GM23248 (cell line): ENCODE results near the gene C1QTNF6. TPM values are rescaled to one million over a fixed set of nuclear protein-coding genes. Genes with fewer than 3 reads are reported as not detected.

ENCODE experiments used
- DNase-seq: peaks from one replicate; pipeline ENCODE4 v3.0.0-alpha.2; 2015
- H2AFZ ChIP-seq: fragments of 200-600 bp; sonication (generic); 2 replicates; pipeline ENCODE4 v1.6.1; 2016; ENCODE audit warnings: antibody characterized with exemption
- H3F3A ChIP-seq: fragments of 200-600 bp; sonication (generic); 2 replicates; pipeline ENCODE4 v1.6.1; 2016; ENCODE audit warnings: mild to moderate bottlenecking, antibody characterized with exemption, mixed run types; ENCODE audit not compliant: insufficient read depth
- H3K27ac ChIP-seq: fragments of 200-600 bp; sonication (generic); 2 replicates; pipeline ENCODE4 v1.5.1; 2016; ENCODE audit warnings: mild to moderate bottlenecking
- H3K27me3 ChIP-seq: fragments of 200-600 bp; sonication (generic); replicated peaks from 2 replicates; pipeline ENCODE4 v1.6.1; 2016; ENCODE audit warnings: mild to moderate bottlenecking; ENCODE audit not compliant: insufficient read depth
- H3K36me3 ChIP-seq: fragments of 200-600 bp; sonication (generic); 2 replicates; pipeline ENCODE4 v1.6.1; 2016; ENCODE audit warnings: low read depth, mild to moderate bottlenecking
- H3K4me1 ChIP-seq: fragments of 200-600 bp; sonication (generic); 2 replicates; pipeline ENCODE4 v1.6.1; 2016; ENCODE audit warnings: mild to moderate bottlenecking; ENCODE audit not compliant: insufficient read depth
- H3K4me2 ChIP-seq: fragments of 200-600 bp; sonication (generic); one replicate; pipeline ENCODE4 v1.6.1; 2016; ENCODE audit warnings: mild to moderate bottlenecking; ENCODE audit not compliant: unreplicated experiment
- H3K4me3 ChIP-seq: fragments of 200-600 bp; sonication (generic); 2 replicates; pipeline ENCODE4 v1.5.1; 2016; ENCODE audit warnings: mild to moderate bottlenecking
- H3K79me2 ChIP-seq: fragments of 200-600 bp; sonication (generic); 2 replicates; pipeline ENCODE4 v1.6.1; 2016; ENCODE audit warnings: mild to moderate bottlenecking; ENCODE audit not compliant: insufficient read depth
- H3K9ac ChIP-seq: fragments of 200-600 bp; sonication (generic); 2 replicates; pipeline ENCODE4 v1.6.1; 2016; ENCODE audit warnings: mild to moderate bottlenecking
- H3K9me2 ChIP-seq: fragments of 200-600 bp; sonication (generic); 2 replicates; pipeline ENCODE4 v1.6.1; 2016; ENCODE audit warnings: mixed run types, mild to moderate bottlenecking, moderate library complexity; ENCODE audit not compliant: insufficient read depth
- H3K9me3 ChIP-seq: fragments of 200-600 bp; sonication (generic); one replicate; pipeline ENCODE4 v1.6.1; 2017; ENCODE audit warnings: low read depth
- H4K20me1 ChIP-seq: fragments of 200-600 bp; sonication (generic); 2 replicates; pipeline ENCODE4 v1.6.0; 2016; ENCODE audit not compliant: insufficient read depth
- EZH2 ChIP-seq: fragments of 200-600 bp; sonication (generic); IDR thresholded peaks from 2 replicates; pipeline ENCODE4 v1.6.1; 2018; ENCODE audit warnings: antibody characterized with exemption, mild to moderate bottlenecking; ENCODE audit not compliant: insufficient read depth, poor library complexity, severe bottlenecking
- EZH2phosphoT487 ChIP-seq: fragments of 200-600 bp; sonication (generic); IDR thresholded peaks from 2 replicates; pipeline ENCODE4 v1.6.1; 2018; ENCODE audit warnings: antibody characterized with exemption, moderate library complexity, mild to moderate bottlenecking, low read depth; ENCODE audit not compliant: insufficient read depth
- WGBS, 2 experiments: methylation state at CpG; one replicate each; pipeline ENCODE4 v1.1.6; 2015 to 2017; ENCODE audit warnings: low lambda C conversion rate in 2 of 2, low coverage in 1 of 2; ENCODE audit errors: missing lambda C conversion rate in 2 of 2; 5-methylcytosine and 5-hydroxymethylcytosine counted together
- in situ Hi-C: fragments of 300-500 bp; cut with MboI; formaldehyde crosslinking; loops from 2 replicates; pipeline ENCODE4 v1.15.0; 2020
- polyA plus RNA-seq: library from polyadenylated mRNA; unstranded; fragments of >200 nt; fragmentation: Nextera tagmentation; extraction: Ambion mirVana; gene quantifications from 2 replicates; pipeline ENCODE4 v1.2.1, GENCODE V29; 2016
- total RNA-seq: library from RNA; depleted of rRNA; stranded (reverse); fragments of >200 nt; shearing (Covaris generic); gene quantifications from 2 replicates; pipeline ENCODE4 v1.2.3, GENCODE V29; 2014

Gene C1QTNF6
- total and polyA plus RNA-seq, 2 experiments from 2014 or later: 4.0 to 8.9 TPM

DNA sequence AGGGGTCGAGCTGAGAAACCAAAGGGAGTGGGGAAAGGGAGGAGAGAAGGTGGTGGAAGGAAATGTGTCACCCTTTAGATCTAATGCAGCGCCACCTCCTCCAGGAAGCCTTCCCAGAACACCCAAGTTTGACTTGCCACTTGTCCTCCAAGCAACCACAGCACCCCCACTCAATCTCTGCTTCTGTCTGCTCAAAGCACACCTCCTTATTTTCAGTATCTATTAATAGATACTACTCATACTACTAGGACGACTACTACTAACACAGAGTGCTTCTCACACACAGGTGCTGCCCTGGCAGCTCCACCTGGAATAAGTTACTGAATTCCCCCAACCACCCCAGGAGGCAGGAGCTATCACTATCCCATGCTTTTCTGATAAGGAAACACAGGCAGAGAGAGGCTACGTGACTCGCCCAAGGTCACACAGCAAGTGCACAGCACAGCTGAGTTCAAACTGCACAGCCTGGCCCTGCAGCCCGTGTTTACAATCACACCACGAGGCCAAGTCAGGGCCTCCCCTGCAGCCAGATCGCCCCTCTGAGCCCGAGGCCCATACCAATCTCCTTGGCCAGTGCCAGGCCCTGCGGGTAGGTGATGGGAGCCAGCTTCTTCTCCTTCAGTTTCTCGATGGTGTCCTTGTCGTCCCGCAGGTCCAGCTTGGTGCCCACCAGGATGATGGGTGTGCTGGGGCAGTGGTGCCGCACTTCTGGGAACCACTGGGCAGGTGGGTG is 42.8 kb upstream of the C1QTNF6 start:
- no peaks in the 10 kb centered on the region for H3K9me3 ChIP-seq
- peaks cover 23% of the 10 kb centered on the region for H3K4me1 ChIP-seq
- H3K79me2 ChIP-seq: no peaks in the 10 kb centered on the region
- DNase-seq: no peak
- no peaks in the 10 kb centered on the region for H3K9me2 ChIP-seq
- no peak overlapping the region for H3K4me3 ChIP-seq
- peaks cover 13% of the 10 kb centered on the region; the same call in 1 of the 2 replicates for H3F3A ChIP-seq
- TF ChIP-seq EZH2: no peak
- no peak for TF ChIP-seq EZH2phosphoT487
- H3K27ac ChIP-seq: peak overlapping the region; percentile 79; the same call in 1 of the 2 replicates
- no peaks in the 10 kb centered on the region for H3K36me3 ChIP-seq
- no peak overlapping the region for H3K4me2 ChIP-seq
- H3K27me3 ChIP-seq: no peaks in the 10 kb centered on the region
- WGBS, 2 experiments: 78 to 80% methylated on average over 14 of the region's 14 CpGs
- H3K9ac ChIP-seq: no peak overlapping the region
- no peak overlapping the region for H2AFZ ChIP-seq
- no peaks in the 10 kb centered on the region for H4K20me1 ChIP-seq
- in situ Hi-C loops: no loop called here

GRCh38 chr22:37229805-37230672 is 42.0 kb upstream of the C1QTNF6 start:
- Histone ChIP-seq H3K4me3 (no peak overlapping the region), H3K9me3 (no peaks in the 10 kb centered on the region), H3K79me2 (no peaks in the 10 kb centered on the region), H3K9me2 (no peaks in the 10 kb centered on the region), H2AFZ (no peak overlapping the region), H3K27me3 (no peaks in the 10 kb centered on the region), H3F3A (peaks cover 13% of the 10 kb centered on the region; the same call in 1 of the 2 replicates), H4K20me1 (no peaks in the 10 kb centered on the region), H3K36me3 (no peaks in the 10 kb centered on the region), H3K4me1 (peaks cover 23% of the 10 kb centered on the region), H3K9ac (peak overlapping the region; percentile 55), H3K4me2 (peak overlapping the region; percentile 72), H3K27ac (peak overlapping the region; percentile 79)
- 10 to 24% methylated on average over 8 of the region's 8 CpGs for WGBS, 2 experiments
- in situ Hi-C loops: no loop called here
- TF ChIP-seq EZH2phosphoT487: no peak
- no peak for TF ChIP-seq EZH2
- DNase-seq: peak; percentile 90

DNA sequence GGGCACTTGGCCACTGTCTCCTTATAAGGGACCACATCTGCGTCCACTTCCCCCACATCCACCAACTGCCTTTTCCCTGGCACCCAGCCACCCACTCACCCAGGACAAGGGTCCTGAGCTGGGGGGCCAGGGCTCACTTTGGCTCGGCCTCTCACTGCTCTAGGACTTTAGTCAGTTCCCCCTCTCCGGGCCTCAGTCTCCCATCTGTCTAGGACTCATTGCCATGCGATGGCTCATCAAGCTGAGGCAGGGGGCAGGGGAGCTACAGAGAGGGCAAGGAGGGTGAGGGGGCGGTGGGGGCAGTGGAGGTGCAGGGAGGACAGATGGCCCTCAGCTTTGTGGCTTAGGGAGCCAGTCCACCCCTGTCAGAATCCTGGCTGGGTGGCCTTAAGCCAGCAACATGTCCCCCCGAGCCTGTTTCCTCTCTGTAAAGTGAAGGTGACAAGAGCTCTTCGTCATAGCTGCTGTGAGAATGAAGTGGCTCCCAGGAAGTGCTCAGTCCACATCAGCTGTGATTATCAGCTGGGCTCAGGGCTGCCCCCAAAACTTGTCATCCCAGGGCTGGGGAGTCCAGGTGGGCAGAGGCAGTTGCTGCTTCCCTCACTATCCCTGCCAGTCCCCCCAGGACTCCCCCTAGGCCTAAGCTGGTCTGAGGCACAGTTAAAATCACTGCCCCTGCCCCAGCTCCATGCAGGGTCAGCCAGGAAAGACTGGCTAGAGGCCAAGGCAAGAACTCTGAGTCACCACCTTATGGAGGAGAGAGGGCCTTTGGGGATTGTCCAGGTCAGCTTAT is 41.2 kb upstream of the C1QTNF6 start:
- Histone ChIP-seq H3K4me1 (peaks cover 23% of the 10 kb centered on the region), H3K9me2 (no peaks in the 10 kb centered on the region), H3K27ac (peak overlapping the region; percentile 79), H2AFZ (no peak overlapping the region), H4K20me1 (no peaks in the 10 kb centered on the region), H3K9ac (peak overlapping the region; percentile 55), H3K79me2 (no peaks in the 10 kb centered on the region), H3F3A (peaks cover 13% of the 10 kb centered on the region; the same call in 1 of the 2 replicates), H3K9me3 (no peaks in the 10 kb centered on the region), H3K4me2 (peak overlapping the region; percentile 72), H3K27me3 (no peaks in the 10 kb centered on the region), H3K4me3 (no peak overlapping the region), H3K36me3 (no peaks in the 10 kb centered on the region)
- TF ChIP-seq EZH2phosphoT487: no peak
- no peak for TF ChIP-seq EZH2
- WGBS, 2 experiments: 41 to 42% methylated on average over 5 to 7 of the region's 7 CpGs
- in situ Hi-C loops: no loop called here
- DNase-seq: peak; percentile 85
